ENCODE data around the gene DUSP16.

Gene DUSP16

DNA sequence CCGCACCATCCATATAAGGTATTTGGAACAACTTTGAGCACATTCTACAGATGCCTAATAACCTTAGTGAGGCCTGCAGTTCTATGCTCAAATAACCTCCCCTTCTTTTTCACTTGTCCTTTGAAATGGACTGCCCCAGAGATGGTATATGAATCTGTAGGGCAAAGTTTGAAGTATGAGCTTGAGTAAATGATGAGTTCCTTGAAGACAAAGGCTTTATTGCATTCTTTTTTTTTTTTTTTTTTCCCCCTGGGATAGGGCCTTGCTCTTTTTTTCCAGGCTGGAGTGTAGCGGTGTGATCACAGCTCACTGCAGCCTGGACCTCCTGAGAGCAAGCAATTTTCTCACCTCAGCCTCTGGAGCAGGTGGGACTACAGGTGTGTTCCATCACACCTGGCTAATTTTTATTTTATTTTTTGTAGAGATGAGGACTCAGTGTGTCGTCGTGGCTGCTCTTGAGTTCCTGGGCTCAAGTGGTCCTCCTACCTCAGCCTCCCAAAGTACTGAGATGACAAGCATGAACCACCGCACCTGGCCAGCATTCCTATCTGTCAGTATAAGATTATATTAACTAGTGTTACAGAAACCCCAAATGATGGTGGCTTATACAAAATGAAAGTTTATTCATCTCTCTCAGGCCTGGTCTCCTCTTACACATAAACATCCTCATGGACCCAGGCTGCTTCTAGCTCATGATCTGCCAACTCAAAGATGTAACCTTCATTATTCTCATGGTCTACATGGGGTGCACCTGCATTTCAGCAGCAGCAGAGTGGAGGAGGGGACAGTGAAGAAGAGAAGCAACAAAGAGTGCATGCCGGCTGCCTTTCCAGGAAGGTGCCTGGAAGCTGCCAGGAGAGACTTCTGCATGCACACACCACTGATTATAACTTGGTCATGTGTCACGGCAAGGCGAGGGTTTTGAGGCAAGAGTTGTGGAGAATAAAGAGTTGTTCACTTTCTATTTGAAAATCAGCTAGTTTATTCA, 101.4 kb downstream of the DUSP16 start:
- in situ Hi-C loops (cut with HindIII; ENCODE audit: low sequenced_read_pairs), result no loop called here
- TF ChIP-seq, protein P1, sequence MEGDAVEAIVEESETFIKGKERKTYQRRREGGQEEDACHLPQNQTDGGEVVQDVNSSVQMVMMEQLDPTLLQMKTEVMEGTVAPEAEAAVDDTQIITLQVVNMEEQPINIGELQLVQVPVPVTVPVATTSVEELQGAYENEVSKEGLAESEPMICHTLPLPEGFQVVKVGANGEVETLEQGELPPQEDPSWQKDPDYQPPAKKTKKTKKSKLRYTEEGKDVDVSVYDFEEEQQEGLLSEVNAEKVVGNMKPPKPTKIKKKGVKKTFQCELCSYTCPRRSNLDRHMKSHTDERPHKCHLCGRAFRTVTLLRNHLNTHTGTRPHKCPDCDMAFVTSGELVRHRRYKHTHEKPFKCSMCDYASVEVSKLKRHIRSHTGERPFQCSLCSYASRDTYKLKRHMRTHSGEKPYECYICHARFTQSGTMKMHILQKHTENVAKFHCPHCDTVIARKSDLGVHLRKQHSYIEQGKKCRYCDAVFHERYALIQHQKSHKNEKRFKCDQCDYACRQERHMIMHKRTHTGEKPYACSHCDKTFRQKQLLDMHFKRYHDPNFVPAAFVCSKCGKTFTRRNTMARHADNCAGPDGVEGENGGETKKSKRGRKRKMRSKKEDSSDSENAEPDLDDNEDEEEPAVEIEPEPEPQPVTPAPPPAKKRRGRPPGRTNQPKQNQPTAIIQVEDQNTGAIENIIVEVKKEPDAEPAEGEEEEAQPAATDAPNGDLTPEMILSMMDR (IDR thresholded peaks at IDR 0.05; ENCODE audit: low read depth, low read length, missing control alignments), result no peak
- H3K4me3 ChIP-seq (ENCODE audit: low read depth, low read length), result no peak overlapping the region
- no peak for DNase-seq (ENCODE audit: low read depth)

- no peak for DNase-seq (ENCODE audit: low read depth)
- H3K4me3 ChIP-seq (ENCODE audit: low read depth, low read length), result no peak overlapping the region
- in situ Hi-C loops (cut with HindIII; ENCODE audit: low sequenced_read_pairs), result no loop called here
- TF ChIP-seq, protein P1 (IDR thresholded peaks at IDR 0.05; ENCODE audit: low read depth, low read length, missing control alignments), result no peak
These were observed 106.0 kb downstream of the DUSP16 start for GRCh38 chr12:12456637-12457036.

GRCh38 chr12:12454315-12454714, 108.3 kb downstream of the DUSP16 start:
- in situ Hi-C loops (cut with HindIII; ENCODE audit: low sequenced_read_pairs), result no loop called here
- TF ChIP-seq, protein P1 (IDR thresholded peaks at IDR 0.05; ENCODE audit: low read depth, low read length, missing control alignments), result no peak
- no peak overlapping the region for H3K4me3 ChIP-seq (ENCODE audit: low read depth, low read length)
- no peak for DNase-seq (ENCODE audit: low read depth)

GRCh38 chr12:12453635-12454034, 109.0 kb downstream of the DUSP16 start:
- TF ChIP-seq, protein P1 (IDR thresholded peaks at IDR 0.05; ENCODE audit: low read depth, low read length, missing control alignments), result no peak
- in situ Hi-C loops (cut with HindIII; ENCODE audit: low sequenced_read_pairs), result no loop called here
- H3K4me3 ChIP-seq (ENCODE audit: low read depth, low read length), result no peak overlapping the region
- DNase-seq (ENCODE audit: low read depth), result no peak

DNA sequence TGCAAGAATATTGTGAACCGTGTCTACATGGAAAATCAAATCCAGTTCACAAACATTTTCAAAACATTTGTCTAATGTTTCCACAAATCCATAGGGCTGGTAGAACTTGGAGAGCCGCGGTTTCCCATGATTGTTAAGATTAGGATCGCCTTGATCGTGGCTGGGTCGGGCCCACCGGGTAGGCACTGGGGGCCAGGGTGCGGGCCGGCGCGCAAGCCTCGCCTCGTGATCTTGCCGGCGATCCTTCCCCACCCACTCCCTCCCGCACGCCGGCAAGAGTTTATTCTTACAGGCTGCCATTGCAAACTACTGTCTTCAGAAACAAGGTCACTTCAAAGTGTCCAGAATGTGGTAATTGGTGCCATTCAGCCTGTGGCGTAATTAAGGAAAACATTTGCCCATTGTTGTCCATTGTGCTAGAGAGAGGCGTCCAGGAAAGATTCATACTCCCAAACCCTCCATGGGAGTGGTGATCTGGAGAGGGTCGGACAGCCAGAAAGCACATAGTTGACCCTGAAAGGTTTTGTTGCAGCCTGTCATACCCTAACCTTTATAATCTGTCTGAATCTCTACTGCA, 110.2 kb downstream of the DUSP16 start:
- H3K4me3 ChIP-seq (ENCODE audit: low read depth, low read length), result no peak overlapping the region
- DNase-seq (ENCODE audit: low read depth), result no peak
- in situ Hi-C loops (cut with HindIII; ENCODE audit: low sequenced_read_pairs), result no loop called here
- TF ChIP-seq, protein P1 (IDR thresholded peaks at IDR 0.05; ENCODE audit: low read depth, low read length, missing control alignments), result no peak

- in situ Hi-C loops (cut with HindIII; ENCODE audit: low sequenced_read_pairs), result no loop called here
These were observed 111.6 kb downstream of the DUSP16 start for GRCh38 chr12:12451098-12451497.

More at GRCh38 chr12:12451098-12451497, 111.6 kb downstream of the DUSP16 start:
- TF ChIP-seq, protein P1 (IDR thresholded peaks at IDR 0.05; ENCODE audit: low read depth, low read length, missing control alignments), result no peak
- no peak for DNase-seq (ENCODE audit: low read depth)
- no peak overlapping the region for H3K4me3 ChIP-seq (ENCODE audit: low read depth, low read length)

Measured in astrocyte of the cerebellum (primary cell).